H9 (cell line): ENCODE data around the gene RHOD. TPM values are rescaled to one million over a fixed set of nuclear protein-coding genes. Genes with fewer than 3 reads are reported as not detected.

Experiments used
- DNase-seq: peaks from one replicate; pipeline ENCODE4 v3.0.0-alpha.2; 2017
- H2AFZ ChIP-seq: one replicate; pipeline ENCODE4 v1.6.1; 2013; ENCODE audit warnings: mild to moderate bottlenecking, low read length, control low read depth, moderate library complexity
- H2AK5ac ChIP-seq: 2 replicates; pipeline ENCODE4 v1.6.1; 2013; ENCODE audit warnings: low read length, control low read depth, mixed read lengths; ENCODE audit not compliant: insufficient read length
- H2BK120ac ChIP-seq: one replicate; pipeline ENCODE4 v1.6.1; 2013; ENCODE audit warnings: low read depth, mild to moderate bottlenecking, low read length, control low read depth, inconsistent platforms; ENCODE audit not compliant: poor library complexity, severe bottlenecking
- H2BK12ac ChIP-seq: 2 replicates; pipeline ENCODE4 v1.6.1; 2013; ENCODE audit warnings: low read length, control low read depth, mixed read lengths, low read depth; ENCODE audit not compliant: insufficient read length
- H2BK15ac ChIP-seq: 2 replicates; pipeline ENCODE4 v1.6.1; 2013; ENCODE audit warnings: low read depth, low read length, control low read depth
- H2BK20ac ChIP-seq: one replicate; pipeline ENCODE4 v1.6.1; 2013; ENCODE audit warnings: low read depth, mild to moderate bottlenecking, low read length, control low read depth, inconsistent platforms; ENCODE audit not compliant: poor library complexity, severe bottlenecking
- H2BK5ac ChIP-seq: 2 replicates; pipeline ENCODE4 v1.6.1; 2013; ENCODE audit warnings: low read length, control low read depth, mixed read lengths; ENCODE audit not compliant: insufficient read length
- H3K14ac ChIP-seq: 2 replicates; pipeline ENCODE4 v1.6.1; 2013; ENCODE audit warnings: low read length, control low read depth; ENCODE audit not compliant: insufficient read depth
- H3K18ac ChIP-seq: 2 replicates; pipeline ENCODE4 v1.6.1; 2013; ENCODE audit warnings: low read depth, mild to moderate bottlenecking, mixed read lengths, low read length, control low read depth; ENCODE audit not compliant: insufficient read length
- H3K23ac ChIP-seq: 2 replicates; pipeline ENCODE4 v1.6.1; 2013; ENCODE audit warnings: low read length, control low read depth, mixed read lengths, low read depth; ENCODE audit not compliant: insufficient read length
- H3K23me2 ChIP-seq: 2 replicates; pipeline ENCODE4 v1.6.1; 2013; ENCODE audit warnings: low read depth, mild to moderate bottlenecking, mixed read lengths, low read length, control low read depth; ENCODE audit not compliant: insufficient read length, poor library complexity, severe bottlenecking
- H3K27ac ChIP-seq: 2 replicates; pipeline ENCODE4 v1.5.1; 2013; ENCODE audit warnings: low read length, control low read depth, mixed read lengths, low read depth; ENCODE audit not compliant: insufficient read length
- H3K27me3 ChIP-seq: 2 replicates; pipeline ENCODE4 v1.6.1; 2013; ENCODE audit warnings: low read length, control low read depth, inconsistent platforms; ENCODE audit not compliant: insufficient read depth
- H3K4ac ChIP-seq: 2 replicates; pipeline ENCODE4 v1.6.1; 2013; ENCODE audit warnings: low read depth, mild to moderate bottlenecking, control low read depth, inconsistent platforms, low read length, moderate library complexity
- H3K4me1 ChIP-seq: 2 replicates; pipeline ENCODE4 v1.6.1; 2013; ENCODE audit warnings: low read length, control low read depth, inconsistent platforms; ENCODE audit not compliant: insufficient read depth
- H3K4me2 ChIP-seq: 2 replicates; pipeline ENCODE4 v1.6.1; 2013; ENCODE audit warnings: low read length, control low read depth, mixed read lengths; ENCODE audit not compliant: insufficient read length, insufficient read depth
- H3K56ac ChIP-seq: 2 replicates; pipeline ENCODE4 v1.6.1; 2013; ENCODE audit warnings: low read depth, mild to moderate bottlenecking, mixed read lengths, low read length, control low read depth; ENCODE audit not compliant: insufficient read length
- H3K79me1 ChIP-seq: 2 replicates; pipeline ENCODE4 v1.6.1; 2013; ENCODE audit warnings: low read depth, mild to moderate bottlenecking, moderate library complexity, low read length, control low read depth, inconsistent platforms; ENCODE audit not compliant: insufficient read depth, poor library complexity, severe bottlenecking
- H3K79me2 ChIP-seq: 2 replicates; pipeline ENCODE4 v1.6.1; 2013; ENCODE audit warnings: low read length, control low read depth, inconsistent platforms; ENCODE audit not compliant: insufficient read depth
- H3K9ac ChIP-seq: 2 replicates; pipeline ENCODE4 v1.6.1; 2013; ENCODE audit warnings: low read length, control low read depth, mixed read lengths; ENCODE audit not compliant: insufficient read length; ENCODE audit errors: extremely low read depth
- H3K9me3 ChIP-seq: one replicate; pipeline ENCODE4 v1.6.1; 2013; ENCODE audit warnings: low read depth, low read length, inconsistent platforms; ENCODE audit not compliant: control insufficient read depth
- H3T11ph ChIP-seq: one replicate; pipeline ENCODE4 v1.6.1; 2013; ENCODE audit warnings: mild to moderate bottlenecking, low read length, control low read depth, inconsistent platforms
- H4K20me1 ChIP-seq: one replicate; pipeline ENCODE4 v1.6.1; 2013; ENCODE audit not compliant: control insufficient read depth, insufficient read length, insufficient read depth
- H4K5ac ChIP-seq: 2 replicates; pipeline ENCODE4 v1.6.1; 2013; ENCODE audit warnings: low read depth, mild to moderate bottlenecking, mixed read lengths, low read length, control low read depth; ENCODE audit not compliant: insufficient read length
- H4K8ac ChIP-seq: replicated peaks from 2 replicates; pipeline ENCODE4 v1.6.1; 2013; ENCODE audit warnings: low read length, control low read depth, mixed read lengths, low read depth; ENCODE audit not compliant: insufficient read length
- H4K91ac ChIP-seq: 2 replicates; pipeline ENCODE4 v1.6.1; 2013; ENCODE audit warnings: low read depth, mild to moderate bottlenecking, moderate library complexity, mixed read lengths, low read length, control low read depth; ENCODE audit not compliant: insufficient read length
- H3K27ac Mint-ChIP-seq, 3 experiments: 2 replicates in 2 of 3; 3 replicates in 1 of 3; pipeline ENCODE4 v1.8.0; 2020 to 2021; ENCODE audit warnings: mixed read lengths in 3 of 3, mild to moderate bottlenecking in 1 of 3, moderate library complexity in 1 of 3
- H3K27me3 Mint-ChIP-seq: 2 replicates; pipeline ENCODE4 v1.8.0; 2021; ENCODE audit warnings: low read depth, mild to moderate bottlenecking, moderate library complexity, mixed read lengths
- H3K36me3 Mint-ChIP-seq, 3 experiments: 2 replicates in 2 of 3; 3 replicates in 1 of 3; pipeline ENCODE4 v1.8.0; 2020 to 2021; ENCODE audit warnings: low read depth in 3 of 3, mixed read lengths in 3 of 3; ENCODE audit not compliant: insufficient read depth in 1 of 3
- H3K4me1 Mint-ChIP-seq, 2 experiments: 2 replicates each; pipeline ENCODE4 v1.8.0; 2020; ENCODE audit warnings: mixed read lengths in 2 of 2
- H3K4me3 Mint-ChIP-seq, 2 experiments: 2 replicates in 1 of 2; 3 replicates in 1 of 2; pipeline ENCODE4 v1.8.0; 2020 to 2021; ENCODE audit warnings: mild to moderate bottlenecking in 2 of 2, mixed read lengths in 2 of 2, moderate library complexity in 1 of 2
- H3K9me3 Mint-ChIP-seq, 2 experiments: 2 replicates in 1 of 2; 3 replicates in 1 of 2; pipeline ENCODE4 v1.8.0; 2020; ENCODE audit warnings: mild to moderate bottlenecking in 2 of 2, mixed read lengths in 2 of 2, moderate library complexity in 1 of 2
- CTCF ChIP-seq: fragments of 200-600 bp; sonication (generic); conservative IDR thresholded peaks from 3 replicates; pipeline ENCODE4 v1.8.0; 2021; ENCODE audit warnings: antibody characterized with exemption, mild to moderate bottlenecking
- WGBS: extraction: QIAGEN DNeasy Blood & Tissue Kit; methylation state at CpG from one replicate; pipeline ENCODE4 v1.1.7; 2013; ENCODE audit warnings: missing lambda C conversion rate, low lambda C conversion rate, mixed read lengths; ENCODE audit not compliant: insufficient read length; ENCODE audit errors: extremely low coverage; 5-methylcytosine and 5-hydroxymethylcytosine counted together
- total RNA-seq: library from RNA; stranded (reverse); gene quantifications from 2 replicates; pipeline ENCODE4 v1.2.1, GENCODE V29; 2021

The RHOD gene
- total RNA-seq, 1 experiment from 2014 or later = 14.8 TPM

GRCh38 chr11:67029146-67029545, 27.5 kb upstream of the RHOD start:
- Histone ChIP-seq H3K23me2 (no peaks in the 10 kb centered on the region), H3K56ac (no peak overlapping the region), H3K4me1 (no peaks in the 10 kb centered on the region; the same call in 1 of the 2 replicates), H3K27ac (no peak overlapping the region), H2BK5ac (no peak overlapping the region), H3K79me2 (no peaks in the 10 kb centered on the region), H3K4me2 (no peak overlapping the region), H3K23ac (no peak overlapping the region), H2BK120ac (no peak overlapping the region), H3K4ac (no peak overlapping the region), H3K9ac (no peak overlapping the region), H4K91ac (no peak overlapping the region), H3K14ac (no peak overlapping the region), H2BK12ac (no peak overlapping the region), H4K8ac (no peak overlapping the region), H4K5ac (no peak overlapping the region), H2AFZ (no peak overlapping the region), H4K20me1 (no peaks in the 10 kb centered on the region), H3K18ac (no peak overlapping the region), H2BK20ac (no peak overlapping the region), H3T11ph (no peak overlapping the region), H2AK5ac (no peak overlapping the region), H3K27me3 (peaks cover 5% of the 10 kb centered on the region; the same call in 1 of the 2 replicates), H3K9me3 (no peaks in the 10 kb centered on the region), H3K79me1 (no peaks in the 10 kb centered on the region), H2BK15ac (no peak overlapping the region)
- no peak for TF ChIP-seq CTCF
- peaks cover 21% of the 10 kb centered on the region for H3K27me3 Mint-ChIP-seq
- no peaks in the 10 kb centered on the region for H3K36me3 Mint-ChIP-seq
- H3K9me3 Mint-ChIP-seq = no peaks in the 10 kb centered on the region
- H3K4me3 Mint-ChIP-seq = no peak overlapping the region
- no peak for DNase-seq
- H3K4me1 Mint-ChIP-seq = peaks cover 21 to 23% of the 10 kb centered on the region in 2 experiments
- WGBS = no CpG with 5 or more reads among the region's 6 CpGs
- H3K27ac Mint-ChIP-seq = peak overlapping the region in 1 of 3 experiments; percentile 25; a peak in 1 of 7 replicates
